Hepatocyte (in vitro differentiated cells): Measurements from ENCODE around the gene PEAR1. TPM values are rescaled to one million over a fixed set of nuclear protein-coding genes. Genes with fewer than 3 reads are reported as not detected.

Source experiments
- DNase-seq: peaks from one replicate; pipeline ENCODE4 v3.0.0-alpha.2; 2016; ENCODE audit warnings: low spot score
- H2AFZ ChIP-seq: fragments of 200-600 bp; sonication (generic); 2 replicates; pipeline ENCODE4 v1.6.0; 2016; ENCODE audit warnings: antibody characterized with exemption, mild to moderate bottlenecking
- H3K27ac ChIP-seq: fragments of 200-600 bp; sonication (generic); 2 replicates; pipeline ENCODE4 v1.5.1; 2016; ENCODE audit warnings: mild to moderate bottlenecking
- H3K27me3 ChIP-seq: fragments of 200-600 bp; sonication (generic); 2 replicates; pipeline ENCODE4 v1.6.1; 2016
- H3K36me3 ChIP-seq: fragments of 200-600 bp; sonication (generic); replicated peaks from 2 replicates; pipeline ENCODE4 v1.5.1; 2016; ENCODE audit warnings: low read depth; ENCODE audit not compliant: insufficient read depth
- H3K4me1 ChIP-seq: fragments of 200-600 bp; sonication (generic); 2 replicates; pipeline ENCODE4 v1.5.1; 2016; ENCODE audit warnings: mild to moderate bottlenecking, moderate library complexity; ENCODE audit not compliant: insufficient read depth
- H3K4me2 ChIP-seq: fragments of 200-600 bp; sonication (generic); 2 replicates; pipeline ENCODE4 v1.6.0; 2016
- H3K4me3 ChIP-seq: fragments of 200-600 bp; sonication (generic); 2 replicates; pipeline ENCODE4 v1.5.1; 2016; ENCODE audit warnings: mild to moderate bottlenecking
- H3K79me2 ChIP-seq: fragments of 200-600 bp; sonication (generic); 2 replicates; pipeline ENCODE4 v1.6.0; 2017; ENCODE audit warnings: mild to moderate bottlenecking
- H3K9me2 ChIP-seq: fragments of 200-600 bp; sonication (generic); replicated peaks from 2 replicates; pipeline ENCODE4 v1.6.0; 2017; ENCODE audit warnings: mild to moderate bottlenecking; ENCODE audit not compliant: insufficient read depth
- H3K9me3 ChIP-seq: fragments of 200-600 bp; sonication (generic); 2 replicates; pipeline ENCODE4 v1.5.1; 2016; ENCODE audit warnings: low read depth, mild to moderate bottlenecking
- H4K20me1 ChIP-seq: fragments of 200-600 bp; sonication (generic); 2 replicates; pipeline ENCODE4 v1.6.0; 2016; ENCODE audit warnings: mild to moderate bottlenecking; ENCODE audit not compliant: insufficient read depth, poor library complexity, severe bottlenecking
- CTCF ChIP-seq: fragments of 200-600 bp; sonication (generic); IDR thresholded peaks from 2 replicates; pipeline ENCODE4 v1.5.1; 2016; ENCODE audit warnings: antibody characterized with exemption, mild to moderate bottlenecking; ENCODE audit not compliant: poor library complexity
- EZH2 ChIP-seq: fragments of 200-600 bp; sonication (generic); IDR thresholded peaks from 2 replicates; pipeline ENCODE4 v1.6.1; 2016; ENCODE audit warnings: antibody characterized with exemption, mild to moderate bottlenecking, borderline replicate concordance
- EZH2phosphoT487 ChIP-seq: fragments of 200-600 bp; sonication (generic); IDR thresholded peaks from one replicate; pipeline ENCODE4 v1.6.1; 2018; ENCODE audit warnings: antibody characterized with exemption, mild to moderate bottlenecking, low read depth, moderate library complexity; ENCODE audit not compliant: unreplicated experiment, severe bottlenecking
- WGBS: methylation state at CpG from one replicate; pipeline ENCODE4 v1.1.6; 2016; ENCODE audit warnings: low lambda C conversion rate; ENCODE audit errors: missing lambda C conversion rate; 5-methylcytosine and 5-hydroxymethylcytosine counted together
- polyA plus RNA-seq: library from polyadenylated mRNA; unstranded; fragments of >200 nt; fragmentation: Nextera tagmentation; extraction: Ambion mirVana; gene quantifications from 2 replicates; pipeline ENCODE4 v1.2.1, GENCODE V29; 2016
- total RNA-seq: library from RNA; depleted of rRNA; stranded (reverse); fragments of >200 nt; gene quantifications from 2 replicates; pipeline ENCODE4 v1.2.3, GENCODE V29; 2014

Gene PEAR1
- total and polyA plus RNA-seq, 2 experiments from 2014 or later, result 5.3 to 6.3 TPM

GRCh38 chr1:156851779-156852417, 41.6 kb upstream of the PEAR1 start:
- H3K4me3 ChIP-seq, result no peak overlapping the region
- no peak for DNase-seq
- H3K4me2 ChIP-seq, result no peak overlapping the region
- peaks cover 48% of the 10 kb centered on the region for H3K27me3 ChIP-seq
- no peaks in the 10 kb centered on the region for H3K4me1 ChIP-seq
- 92% methylated on average over 17 of the region's 17 CpGs for WGBS
- no peak for TF ChIP-seq CTCF
- TF ChIP-seq EZH2phosphoT487, result no peak
- TF ChIP-seq EZH2, result no peak
- no peaks in the 10 kb centered on the region for H3K9me3 ChIP-seq
- no peaks in the 10 kb centered on the region for H3K79me2 ChIP-seq
- H3K36me3 ChIP-seq, result no peaks in the 10 kb centered on the region
- no peak overlapping the region for H2AFZ ChIP-seq
- no peak overlapping the region for H3K27ac ChIP-seq
- no peaks in the 10 kb centered on the region for H3K9me2 ChIP-seq
- no peaks in the 10 kb centered on the region for H4K20me1 ChIP-seq

- H3K9me2 ChIP-seq, result no peaks in the 10 kb centered on the region
- no peaks in the 10 kb centered on the region for H3K4me1 ChIP-seq
- no peak overlapping the region for H2AFZ ChIP-seq
- H3K36me3 ChIP-seq, result no peaks in the 10 kb centered on the region
- no peak for DNase-seq
- TF ChIP-seq EZH2 (no peak), EZH2phosphoT487 (no peak), CTCF (no peak)
- no peak overlapping the region for H3K4me3 ChIP-seq
- no peaks in the 10 kb centered on the region for H3K79me2 ChIP-seq
- H3K9me3 ChIP-seq, result no peaks in the 10 kb centered on the region
- peaks cover 47% of the 10 kb centered on the region for H3K27me3 ChIP-seq
- H4K20me1 ChIP-seq, result no peaks in the 10 kb centered on the region
- no peak overlapping the region for H3K4me2 ChIP-seq
- WGBS, result 62% methylated on average over 9 of the region's 9 CpGs
- no peak overlapping the region for H3K27ac ChIP-seq
Observed at GRCh38 chr1:156852418-156852874, 41.1 kb upstream of the PEAR1 start.

GRCh38 chr1:156853761-156854160, 39.8 kb upstream of the PEAR1 start:
- no peaks in the 10 kb centered on the region for H3K79me2 ChIP-seq
- no peak for DNase-seq
- H3K9me2 ChIP-seq, result no peaks in the 10 kb centered on the region
- H3K27me3 ChIP-seq, result peaks cover 47% of the 10 kb centered on the region
- peaks cover 3% of the 10 kb centered on the region for H3K4me1 ChIP-seq
- TF ChIP-seq EZH2, result no peak
- TF ChIP-seq EZH2phosphoT487, result no peak
- TF ChIP-seq CTCF, result no peak
- no peaks in the 10 kb centered on the region for H3K9me3 ChIP-seq
- 96% methylated on average over 19 of the region's 19 CpGs for WGBS
- H3K4me3 ChIP-seq, result no peak overlapping the region
- H3K27ac ChIP-seq, result no peak overlapping the region
- no peaks in the 10 kb centered on the region for H4K20me1 ChIP-seq
- no peaks in the 10 kb centered on the region for H3K36me3 ChIP-seq
- H2AFZ ChIP-seq, result no peak overlapping the region
- H3K4me2 ChIP-seq, result no peak overlapping the region
